GM13977 (cell line): ENCODE data around the gene SPSB3.

Experiments used
- DNase-seq: peaks from one replicate; pipeline ENCODE4 v3.0.0; 2012; ENCODE audit warnings: low spot score
- CTCF ChIP-seq: IDR thresholded peaks from 2 replicates; pipeline ENCODE4 v1.5.1; 2012; ENCODE audit warnings: mild to moderate bottlenecking, control low read depth; ENCODE audit not compliant: insufficient read depth; ENCODE audit errors: extremely low read depth, missing control alignments
- in situ Hi-C: fragments of 300-500 bp; cut with MboI; formaldehyde crosslinking; loops from one replicate; pipeline ENCODE4 v1.12.0; 2022; ENCODE audit warnings: low sequenced_read_pairs, low pct_unique_long_range_greater_than_20kb, mixed read lengths, inconsistent platforms; ENCODE audit not compliant: unreplicated experiment

The SPSB3 gene

GRCh38 chr16:1784977-1785845 is 2.8 kb upstream of the SPSB3 start:
- in situ Hi-C loops: no loop called here
- DNase-seq: no peak
- TF ChIP-seq CTCF: no peak

GRCh38 chr16:1781758-1782407 is 488 bp downstream of the SPSB3 start:
- DNase-seq: no peak
- TF ChIP-seq CTCF: no peak
- in situ Hi-C loops: no loop called here

- no peak for TF ChIP-seq CTCF
- no peak for DNase-seq
- in situ Hi-C loops: no loop called here
Measured at GRCh38 chr16:1781254-1781653, 1.1 kb downstream of the SPSB3 start.

GRCh38 chr16:1780677-1781072 is 1.7 kb downstream of the SPSB3 start:
- TF ChIP-seq CTCF: no peak
- in situ Hi-C loops: no loop called here
- DNase-seq: no peak

- DNase-seq: no peak
- in situ Hi-C loops: no loop called here
- no peak for TF ChIP-seq CTCF
Measured at GRCh38 chr16:1779741-1780676, 2.4 kb downstream of the SPSB3 start.

- DNase-seq: no peak
- in situ Hi-C loops: no loop called here
Measured at GRCh38 chr16:1779234-1779701, 3.1 kb downstream of the SPSB3 start.

More at GRCh38 chr16:1779234-1779701, 3.1 kb downstream of the SPSB3 start:
- TF ChIP-seq CTCF: no peak
